ACC112 (cell line): ENCODE results near the gene ABCE1.

Experiments
- H2AFZ ChIP-seq: fragments of 200-600 bp; sonication (generic); one replicate; pipeline ENCODE4 v1.6.0; 2017; ENCODE audit warnings: antibody characterized with exemption, low read length; ENCODE audit not compliant: unreplicated experiment
- H3K27ac ChIP-seq: fragments of 200-600 bp; sonication (generic); 2 replicates; pipeline ENCODE4 v1.5.1; 2014; ENCODE audit warnings: low read depth, mild to moderate bottlenecking, antibody characterized with exemption, low read length, moderate library complexity
- H3K27me3 ChIP-seq: fragments of 200-600 bp; sonication (generic); 2 replicates; pipeline ENCODE4 v1.6.1; 2014; ENCODE audit warnings: mild to moderate bottlenecking, antibody characterized with exemption, low read length, moderate library complexity, mixed read lengths; ENCODE audit not compliant: insufficient read depth
- H3K36me3 ChIP-seq: fragments of 200-600 bp; sonication (generic); 2 replicates; pipeline ENCODE4 v1.6.1; 2016; ENCODE audit warnings: mild to moderate bottlenecking, antibody characterized with exemption, low read length, moderate library complexity, mixed read lengths; ENCODE audit not compliant: insufficient read depth
- H3K4me1 ChIP-seq: fragments of 200-600 bp; sonication (generic); one replicate; pipeline ENCODE4 v1.6.1; 2016; ENCODE audit warnings: low read length, mixed read lengths; ENCODE audit not compliant: insufficient read depth, unreplicated experiment, control insufficient read depth
- H3K4me3 ChIP-seq: fragments of 200-600 bp; sonication (generic); 2 replicates; pipeline ENCODE4 v1.5.1; 2014; ENCODE audit warnings: mild to moderate bottlenecking, low read depth, low read length
- H3K79me2 ChIP-seq: fragments of 200-600 bp; sonication (generic); one replicate; pipeline ENCODE4 v1.6.0; 2016; ENCODE audit warnings: low read length; ENCODE audit not compliant: control insufficient read depth, unreplicated experiment, insufficient read depth

The ABCE1 gene

DNA sequence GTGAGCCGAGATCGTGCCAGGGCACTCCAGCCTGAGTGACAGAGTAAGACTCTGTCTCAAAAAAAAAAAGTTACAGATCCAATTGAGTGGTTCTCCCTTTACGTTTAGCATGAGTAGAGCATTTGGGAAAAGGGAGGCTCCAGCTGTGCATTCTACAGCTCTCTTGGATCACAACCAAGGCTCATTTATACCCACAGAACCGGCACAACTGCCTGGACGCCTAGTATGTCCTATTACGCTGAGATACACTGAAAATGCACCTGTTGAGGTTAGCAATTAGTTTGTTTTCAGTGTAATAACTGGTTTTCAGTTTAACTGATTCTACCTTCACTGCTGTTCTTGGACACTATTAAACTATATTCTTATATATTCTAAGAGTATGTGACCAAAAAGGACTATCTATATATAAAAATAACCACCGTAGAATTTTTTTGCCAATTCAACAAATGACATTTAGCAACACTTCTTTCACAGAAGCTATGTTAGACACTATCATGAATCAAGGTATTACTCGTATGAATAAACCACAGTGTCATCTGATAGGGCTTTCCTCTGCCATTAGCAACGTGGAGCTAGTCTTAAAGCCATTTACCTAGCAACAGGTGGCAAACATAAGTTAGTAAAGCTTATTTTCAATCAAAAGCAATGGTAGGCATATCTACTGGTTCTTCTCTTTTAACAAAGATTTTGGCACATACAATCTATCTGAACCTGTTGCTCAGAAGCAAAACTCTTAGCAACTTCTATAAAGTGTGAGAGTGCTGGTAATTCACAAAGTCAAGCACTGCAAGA lies 78.7 kb downstream of the ABCE1 start:
- H3K4me3 ChIP-seq, result peak overlapping the region; percentile 87
- no peaks in the 10 kb centered on the region for H3K27me3 ChIP-seq
- peak overlapping the region; percentile 65 for H3K27ac ChIP-seq
- peaks cover 8% of the 10 kb centered on the region for H3K36me3 ChIP-seq
- peaks cover 16% of the 10 kb centered on the region for H3K4me1 ChIP-seq
- H3K79me2 ChIP-seq, result peaks cover 74% of the 10 kb centered on the region
- H2AFZ ChIP-seq, result no peak overlapping the region

DNA sequence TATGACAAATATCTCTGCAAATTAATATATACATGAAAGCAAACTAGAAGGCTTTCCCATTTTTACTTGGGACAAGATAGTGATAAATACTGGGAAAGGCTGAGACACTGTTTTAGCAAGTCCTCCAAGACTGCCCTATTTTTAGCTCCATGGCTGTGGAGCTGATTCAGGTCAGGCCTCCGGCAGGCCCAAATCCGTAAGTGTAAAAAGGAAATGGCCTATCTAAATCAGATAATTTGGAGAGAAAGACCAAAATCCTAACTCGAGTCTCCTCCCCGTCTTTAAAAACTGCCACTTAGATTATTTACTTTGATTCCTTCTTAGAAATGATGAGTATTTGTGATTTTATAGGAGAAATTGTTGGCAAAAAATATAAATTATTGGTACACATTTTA lies 79.4 kb downstream of the ABCE1 start:
- H3K36me3 ChIP-seq, result peaks cover 5% of the 10 kb centered on the region
- peaks cover 68% of the 10 kb centered on the region for H3K79me2 ChIP-seq
- no peak overlapping the region for H2AFZ ChIP-seq
- no peaks in the 10 kb centered on the region for H3K27me3 ChIP-seq
- H3K27ac ChIP-seq, result peak overlapping the region; percentile 65
- H3K4me1 ChIP-seq, result peaks cover 16% of the 10 kb centered on the region
- peak overlapping the region; percentile 87 for H3K4me3 ChIP-seq

DNA sequence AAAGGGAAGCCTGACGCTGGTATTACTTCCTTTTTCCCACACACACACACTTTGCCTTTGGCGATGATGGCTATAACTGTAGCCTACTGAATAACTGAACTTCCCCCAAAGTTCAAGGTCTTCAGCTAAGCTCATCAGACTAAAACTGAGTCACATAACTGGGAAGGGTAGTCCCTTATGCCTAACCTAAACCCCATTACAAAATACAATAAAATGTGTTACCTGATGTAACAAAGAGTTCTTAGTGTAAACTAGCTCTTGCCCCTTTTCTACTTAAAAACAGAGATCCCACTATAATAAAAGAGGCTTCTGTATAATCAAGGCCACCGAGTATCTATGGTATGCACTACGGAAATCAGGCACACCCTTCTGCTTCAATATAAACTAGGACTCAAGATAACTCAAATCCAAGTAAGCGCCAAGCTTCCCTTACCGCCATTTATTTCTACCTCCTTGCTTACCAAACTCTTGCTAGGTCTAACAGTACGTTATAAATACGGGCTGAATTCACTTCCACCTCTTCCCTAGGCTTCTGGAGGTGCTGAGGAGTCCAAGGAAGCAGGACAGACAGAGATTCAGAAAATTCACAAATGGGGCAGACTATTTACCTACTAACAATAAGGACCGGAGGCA lies 79.9 kb downstream of the ABCE1 start:
- Histone ChIP-seq H3K4me3 (peak overlapping the region; percentile 87), H3K27ac (peak overlapping the region; percentile 65), H3K4me1 (peaks cover 16% of the 10 kb centered on the region), H3K36me3 (peaks cover 5% of the 10 kb centered on the region), H2AFZ (peak overlapping the region; percentile 24), H3K79me2 (peaks cover 64% of the 10 kb centered on the region), H3K27me3 (no peaks in the 10 kb centered on the region)

- Histone ChIP-seq H3K4me3 (peak overlapping the region; percentile 87), H3K36me3 (no peaks in the 10 kb centered on the region; the same call in 1 of the 2 replicates), H3K4me1 (peaks cover 16% of the 10 kb centered on the region), H3K27ac (peak overlapping the region; percentile 65), H3K79me2 (peaks cover 57% of the 10 kb centered on the region), H3K27me3 (no peaks in the 10 kb centered on the region), H2AFZ (peak overlapping the region; percentile 4)
Measured at GRCh38 chr4:145178740-145179280, 80.7 kb downstream of the ABCE1 start.
